Inflammatory macrophage treated with lipopolysaccharide for 4 hours (primary cell): Measurements from ENCODE around the gene ZNF526.
A peak's percentile ranks its signal among the peaks of the same experiment; 100 is the strongest.
"Not testable (repeated sequence)": the region's sequence is repeated elsewhere in the genome, so short reads cannot be mapped to it uniquely, and the experiment has no call there.

Source experiments
- DNase-seq: peaks from one replicate; pipeline ENCODE4 v3.0.0-alpha.2; 2020

ZNF526 gene

DNA sequence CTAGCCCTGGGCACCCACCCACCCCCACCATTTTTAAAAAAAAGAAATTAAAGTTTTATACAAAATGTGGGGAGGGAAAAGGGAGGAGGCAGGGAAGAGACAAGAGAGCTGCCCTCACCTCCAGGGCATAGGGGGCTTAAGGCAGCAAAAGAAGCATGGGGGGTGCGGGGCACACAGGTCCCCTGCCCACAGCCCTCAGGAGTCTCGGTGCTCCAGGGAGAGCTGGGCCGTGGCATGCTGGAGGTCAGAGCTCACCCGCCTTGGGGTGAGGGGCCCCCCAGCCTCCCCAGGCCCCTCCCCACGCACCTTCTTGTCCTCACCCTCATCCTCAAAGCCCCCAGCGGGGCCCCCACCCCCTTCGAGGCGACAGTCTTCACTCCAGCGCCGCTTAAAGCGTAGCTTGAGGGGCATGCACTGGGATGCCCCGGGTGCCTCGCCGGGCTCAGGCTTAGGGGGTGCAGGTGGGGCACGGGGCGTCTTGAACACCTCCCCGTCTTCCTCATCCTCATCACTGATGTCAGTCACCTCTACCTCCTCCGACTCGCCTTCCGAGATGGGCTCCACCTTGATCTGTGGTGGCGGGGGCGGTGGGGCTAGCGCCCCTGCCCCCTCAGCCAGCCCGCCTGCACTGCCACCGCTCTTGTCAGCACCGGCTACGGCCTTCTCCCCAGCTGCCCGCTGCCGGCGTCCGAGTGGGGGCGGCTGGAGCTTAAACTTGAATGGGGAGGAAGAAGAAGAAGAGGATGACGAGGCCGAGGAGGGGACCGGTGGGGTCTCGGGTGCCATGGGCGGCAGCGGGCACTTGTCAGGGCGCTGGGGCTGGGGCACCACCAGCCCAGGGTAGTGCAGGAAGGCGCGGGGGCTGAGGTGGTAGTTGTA is 28.4 kb downstream of the ZNF526 start:
- no peak for DNase-seq

DNA sequence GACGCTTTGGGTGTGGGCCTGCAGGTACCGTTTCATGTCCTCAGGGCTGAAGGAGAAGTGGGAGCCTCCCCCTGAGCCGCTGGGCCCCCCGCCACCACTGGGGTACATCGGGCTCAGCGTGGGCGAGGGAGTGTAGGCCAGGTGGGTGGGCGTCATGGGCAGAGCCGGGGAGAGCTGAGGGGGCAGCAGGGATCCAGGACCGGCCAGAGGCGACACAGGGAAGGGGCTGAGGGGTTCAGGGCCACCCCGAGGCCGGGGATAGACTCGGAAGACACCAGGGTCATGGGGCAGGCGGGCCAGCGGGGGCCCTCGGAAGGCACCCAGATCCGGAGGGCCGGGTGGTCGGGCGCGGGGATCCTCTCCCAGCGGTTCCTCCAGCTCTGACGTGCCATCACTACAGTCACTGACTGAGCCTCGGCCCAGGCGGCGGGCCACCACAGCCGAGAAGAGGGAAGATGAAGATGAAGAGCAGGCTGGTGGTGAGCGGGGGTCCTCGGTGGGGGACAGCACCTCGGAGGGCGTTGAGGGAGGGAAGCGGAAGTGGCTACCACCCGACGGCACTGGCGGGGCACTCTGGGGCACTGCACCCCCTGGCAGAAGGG is 29.1 kb downstream of the ZNF526 start:
- DNase-seq: no peak

DNA sequence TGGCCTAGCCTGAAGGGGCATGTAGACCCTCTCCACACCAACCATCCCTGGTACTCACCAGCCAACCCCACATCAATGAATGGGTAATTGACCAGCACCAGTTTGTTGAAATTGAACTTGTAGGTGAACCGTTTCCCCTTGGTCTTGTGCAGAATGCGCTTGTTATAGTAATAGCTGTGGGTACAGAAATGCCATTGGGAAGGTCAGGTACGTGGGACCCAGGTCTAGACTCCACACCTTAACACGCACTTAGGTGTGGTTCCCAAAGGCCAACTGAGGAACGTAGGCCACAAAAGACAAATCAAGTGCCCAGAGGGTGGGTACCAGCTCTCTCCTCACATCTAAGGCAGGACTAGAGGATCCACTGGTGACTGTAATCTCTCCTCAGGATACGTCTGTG is 29.7 kb downstream of the ZNF526 start:
- no peak for DNase-seq

DNA sequence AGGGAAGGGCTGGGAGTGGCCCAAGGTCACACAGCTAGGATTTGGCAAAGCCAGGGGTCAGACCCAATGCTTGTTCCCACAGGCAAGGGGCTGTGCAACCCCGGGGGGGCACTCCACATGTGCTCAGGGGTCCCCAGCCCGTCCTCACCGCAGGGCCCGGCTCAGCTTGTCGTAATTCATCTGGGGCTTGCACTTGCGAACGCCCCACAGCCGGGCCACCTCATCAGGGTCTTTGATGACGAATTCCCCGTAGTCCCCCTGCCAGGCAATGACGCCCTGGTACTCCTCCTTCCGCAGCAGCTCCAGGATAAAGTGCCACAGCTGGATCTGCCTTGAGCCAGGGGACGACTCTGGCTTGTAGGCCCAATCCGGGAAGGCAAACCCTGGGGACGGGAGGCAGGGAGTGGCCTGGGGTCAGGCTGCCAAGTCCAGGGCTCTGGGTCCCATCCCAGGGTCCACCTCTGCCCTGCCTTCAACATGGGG is 30.1 kb downstream of the ZNF526 start:
- DNase-seq: no peak

- peak; percentile 39 for DNase-seq
Observed at GRCh38 chr19:42250666-42251531, 30.8 kb downstream of the ZNF526 start.

- no peak for DNase-seq
Observed at GRCh38 chr19:42251572-42252358, 31.7 kb downstream of the ZNF526 start.

DNA sequence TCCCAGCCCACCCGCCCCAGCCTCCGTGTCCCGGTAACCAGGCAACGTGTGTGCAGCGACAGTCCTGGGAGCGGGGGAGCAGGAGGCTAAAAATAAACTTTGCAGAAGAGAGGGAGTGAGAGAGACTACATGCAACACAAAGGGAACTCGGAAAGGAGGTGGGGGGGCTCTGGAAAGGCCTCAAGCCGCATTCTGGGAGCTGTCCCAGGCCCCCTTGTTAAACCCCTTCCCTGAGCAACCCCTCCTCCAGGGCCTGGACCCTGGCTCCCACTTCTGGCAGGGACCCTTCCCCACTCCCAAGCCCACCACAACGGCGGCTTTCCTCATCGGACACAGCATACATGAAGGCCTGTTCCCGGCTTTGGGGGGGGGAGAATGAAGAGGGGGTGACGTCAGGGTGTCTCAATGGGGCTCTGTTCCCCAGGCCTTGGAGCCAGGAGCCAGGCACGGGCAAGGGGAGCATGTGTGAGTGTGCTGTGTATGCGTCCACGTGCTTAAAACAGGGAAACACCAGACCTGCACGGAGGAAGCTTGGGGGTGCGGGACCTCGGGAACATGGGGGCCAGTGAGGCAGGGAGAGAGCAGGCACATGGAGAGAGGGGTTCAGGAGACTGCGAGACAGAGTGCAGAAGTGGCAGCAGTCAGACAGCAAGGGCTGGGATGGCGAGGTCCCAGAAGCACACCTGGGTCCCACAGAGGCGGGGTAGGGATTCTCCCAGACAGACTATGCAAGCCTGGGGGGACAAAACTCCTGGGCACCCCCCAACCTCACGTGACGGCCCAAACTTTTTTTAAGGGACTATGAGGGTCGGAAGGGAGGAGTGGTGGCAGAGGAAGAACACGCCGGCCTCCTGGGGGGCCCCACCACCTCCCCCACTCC is 32.5 kb downstream of the ZNF526 start:
- peak; percentile 16 for DNase-seq

DNA sequence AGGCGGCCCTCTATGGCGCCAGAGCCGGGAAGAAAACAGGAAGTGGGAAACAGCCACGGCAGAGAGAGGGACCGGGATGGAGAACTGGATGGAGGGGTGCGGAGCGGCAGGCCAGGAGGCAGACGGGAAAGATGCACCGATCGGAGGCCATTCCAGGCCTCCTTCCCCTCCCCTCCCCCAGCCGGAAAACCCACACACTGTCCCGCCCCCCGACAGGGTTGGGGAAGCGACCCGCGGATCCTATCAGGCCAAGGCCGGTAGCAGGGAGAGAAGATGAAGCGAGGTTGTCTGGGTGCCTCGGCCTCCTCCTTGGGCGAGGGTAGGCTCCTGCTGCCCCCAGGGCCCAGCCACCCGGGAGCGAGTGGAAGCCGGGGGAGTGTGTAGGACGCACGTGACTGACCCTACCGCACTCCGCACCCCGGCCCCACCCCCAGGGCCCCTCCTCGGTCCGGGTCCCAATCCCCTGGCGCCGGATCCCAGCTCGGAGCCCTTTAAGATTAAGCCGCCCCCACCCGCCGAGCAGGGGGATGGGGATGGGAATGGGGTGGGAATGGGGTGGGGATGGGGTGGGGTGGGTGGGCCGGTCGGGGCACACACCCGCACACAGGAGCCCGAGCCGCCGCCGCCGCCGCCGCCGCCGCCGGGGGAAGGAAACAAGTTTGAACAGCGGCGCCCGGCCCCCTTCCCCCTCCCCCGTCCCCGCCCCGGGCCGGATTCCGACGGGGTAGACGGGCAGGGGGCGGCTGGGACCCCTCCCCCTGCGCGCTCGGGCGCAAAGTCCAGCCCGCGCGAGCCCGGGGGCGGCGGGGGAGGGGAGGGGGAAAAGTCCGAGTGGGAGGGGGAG is 33.4 kb downstream of the ZNF526 start:
- peak; percentile 25 for DNase-seq

GRCh38 chr19:42254089-42254849 is 34.2 kb downstream of the ZNF526 start:
- peak; percentile 74 for DNase-seq

GRCh38 chr19:42254850-42255765 is 35.0 kb downstream of the ZNF526 start, which contains the start of gene ERF:
Gene ERF, minus strand, starts transcription at chr19:42255128. Its CDS starts 129 bp downstream, at chr19:42254999.
- peak; percentile 93 for DNase-seq

- DNase-seq: no peak
Observed at GRCh38 chr19:42255766-42256745, 35.9 kb downstream of the ZNF526 start.

DNA sequence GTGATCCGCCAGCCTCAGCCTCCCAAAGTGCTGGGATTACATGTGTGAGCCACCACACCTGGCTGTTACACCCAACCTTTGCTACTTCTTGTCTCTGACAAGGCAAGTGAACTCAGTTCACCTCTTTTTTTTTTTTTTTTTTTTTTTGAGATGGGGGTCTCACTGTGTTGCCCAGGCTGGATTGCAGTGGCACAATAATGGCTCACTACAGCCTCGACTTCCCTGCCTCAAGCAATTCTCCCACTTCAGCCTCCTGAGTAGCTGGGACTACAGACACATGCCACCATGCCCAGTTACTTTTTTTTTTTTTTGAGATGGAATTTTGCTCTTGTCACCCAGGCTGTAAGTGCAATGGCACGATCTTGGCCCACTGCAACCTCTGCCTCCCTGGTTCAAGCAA is 37.7 kb downstream of the ZNF526 start:
- not testable (repeated sequence) for DNase-seq

- no peak for DNase-seq
Observed at GRCh38 chr19:42261763-42262162, 41.7 kb downstream of the ZNF526 start.

- not testable (repeated sequence) for DNase-seq
Observed at GRCh38 chr19:42266105-42266504, 46.0 kb downstream of the ZNF526 start.

GRCh38 chr19:42266928-42267603 is 47.0 kb downstream of the ZNF526 start:
- DNase-seq: not testable (repeated sequence)

GRCh38 chr19:42267644-42268141 is 47.6 kb downstream of the ZNF526 start:
- DNase-seq: no peak
